ENCODE data around the gene INPP5A.

The INPP5A gene

GRCh38 chr10:132506711-132507408 is 30.7 kb upstream of the INPP5A start:
- H3K27ac ChIP-seq (ENCODE audit: low read length) = no peak overlapping the region
- H3K4me2 ChIP-seq (ENCODE audit: low read depth, low read length) = no peak overlapping the region
- no peak overlapping the region for H3K4me3 ChIP-seq (ENCODE audit: low read length)
- H3K36me3 ChIP-seq (replicated peaks; ENCODE audit: insufficient read depth, low read length) = no peaks in the 10 kb centered on the region
- H3K4me1 ChIP-seq (ENCODE audit: low read length) = no peaks in the 10 kb centered on the region
- no peaks in the 10 kb centered on the region for H4K20me1 ChIP-seq (ENCODE audit: insufficient read depth, low read length)
- no peaks in the 10 kb centered on the region for H3K79me2 ChIP-seq (ENCODE audit: low read length)
- peaks cover 47% of the 10 kb centered on the region for H3K27me3 ChIP-seq (replicated peaks; ENCODE audit: insufficient read depth, low read length)
- no peak overlapping the region for H2AFZ ChIP-seq (ENCODE audit: low read length)
- H3K9me3 ChIP-seq (replicated peaks; ENCODE audit: insufficient read depth, low read length) = no peaks in the 10 kb centered on the region
- no peak overlapping the region for H3K9ac ChIP-seq (ENCODE audit: low read length)
- TF ChIP-seq, protein P1, sequence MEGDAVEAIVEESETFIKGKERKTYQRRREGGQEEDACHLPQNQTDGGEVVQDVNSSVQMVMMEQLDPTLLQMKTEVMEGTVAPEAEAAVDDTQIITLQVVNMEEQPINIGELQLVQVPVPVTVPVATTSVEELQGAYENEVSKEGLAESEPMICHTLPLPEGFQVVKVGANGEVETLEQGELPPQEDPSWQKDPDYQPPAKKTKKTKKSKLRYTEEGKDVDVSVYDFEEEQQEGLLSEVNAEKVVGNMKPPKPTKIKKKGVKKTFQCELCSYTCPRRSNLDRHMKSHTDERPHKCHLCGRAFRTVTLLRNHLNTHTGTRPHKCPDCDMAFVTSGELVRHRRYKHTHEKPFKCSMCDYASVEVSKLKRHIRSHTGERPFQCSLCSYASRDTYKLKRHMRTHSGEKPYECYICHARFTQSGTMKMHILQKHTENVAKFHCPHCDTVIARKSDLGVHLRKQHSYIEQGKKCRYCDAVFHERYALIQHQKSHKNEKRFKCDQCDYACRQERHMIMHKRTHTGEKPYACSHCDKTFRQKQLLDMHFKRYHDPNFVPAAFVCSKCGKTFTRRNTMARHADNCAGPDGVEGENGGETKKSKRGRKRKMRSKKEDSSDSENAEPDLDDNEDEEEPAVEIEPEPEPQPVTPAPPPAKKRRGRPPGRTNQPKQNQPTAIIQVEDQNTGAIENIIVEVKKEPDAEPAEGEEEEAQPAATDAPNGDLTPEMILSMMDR (IDR thresholded peaks at IDR 0.05; ENCODE audit: low read length) = no peak
- TF ChIP-seq EZH2phosphoT487 (IDR thresholded peaks at IDR 0.05; ENCODE audit: low read length) (no peak), EZH2 (optimal IDR thresholded peaks at IDR 0.05; ENCODE audit: low read depth, low read length) (no peak)
- no peak for DNase-seq
- H3K9me2 ChIP-seq (replicated peaks; ENCODE audit: insufficient read depth, low read length) = no peaks in the 10 kb centered on the region
- no peaks in the 10 kb centered on the region for H3F3A ChIP-seq (ENCODE audit: insufficient read depth, low read length)

DNA sequence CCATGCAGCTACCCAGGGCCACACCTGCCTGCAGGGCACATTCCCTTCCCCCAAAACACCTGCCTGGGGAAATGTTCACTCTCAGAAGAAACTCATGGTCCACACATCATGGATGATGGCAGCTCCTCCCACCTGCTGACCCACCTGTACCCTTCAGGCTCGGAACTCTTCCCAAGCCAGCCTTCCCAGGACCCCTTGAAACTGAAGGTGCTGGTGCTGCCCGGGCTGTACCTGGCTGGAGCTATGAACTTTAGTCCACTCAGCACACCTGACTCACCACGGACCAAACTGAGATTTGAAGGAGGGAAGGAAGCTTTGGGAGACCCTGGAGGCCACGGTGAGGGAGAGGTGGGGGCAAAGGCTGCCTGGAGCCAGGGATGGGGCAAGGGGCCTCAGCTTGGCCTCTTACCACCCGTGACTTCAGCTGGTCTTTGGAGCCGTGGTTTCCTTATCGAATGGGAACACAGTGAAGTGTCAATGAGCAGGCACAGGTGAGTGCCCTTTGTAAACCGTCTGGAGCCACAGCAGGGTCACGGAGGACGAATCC is 30.1 kb upstream of the INPP5A start:
- TF ChIP-seq, protein P1 (IDR thresholded peaks at IDR 0.05; ENCODE audit: low read length) = no peak
- TF ChIP-seq EZH2phosphoT487 (IDR thresholded peaks at IDR 0.05; ENCODE audit: low read length) (no peak), EZH2 (optimal IDR thresholded peaks at IDR 0.05; ENCODE audit: low read depth, low read length) (no peak)
- H3K36me3 ChIP-seq (replicated peaks; ENCODE audit: insufficient read depth, low read length) = no peaks in the 10 kb centered on the region
- H3K9me2 ChIP-seq (replicated peaks; ENCODE audit: insufficient read depth, low read length) = no peaks in the 10 kb centered on the region
- no peaks in the 10 kb centered on the region for H3K9me3 ChIP-seq (replicated peaks; ENCODE audit: insufficient read depth, low read length)
- H3K4me2 ChIP-seq (ENCODE audit: low read depth, low read length) = no peak overlapping the region
- H3K27me3 ChIP-seq (replicated peaks; ENCODE audit: insufficient read depth, low read length) = peaks cover 46% of the 10 kb centered on the region
- H3K4me3 ChIP-seq (ENCODE audit: low read length) = no peak overlapping the region
- no peak overlapping the region for H3K27ac ChIP-seq (ENCODE audit: low read length)
- no peak overlapping the region for H2AFZ ChIP-seq (ENCODE audit: low read length)
- DNase-seq = no peak
- no peaks in the 10 kb centered on the region for H3F3A ChIP-seq (ENCODE audit: insufficient read depth, low read length)
- H3K4me1 ChIP-seq (ENCODE audit: low read length) = no peaks in the 10 kb centered on the region
- H4K20me1 ChIP-seq (ENCODE audit: insufficient read depth, low read length) = no peaks in the 10 kb centered on the region
- H3K79me2 ChIP-seq (ENCODE audit: low read length) = no peaks in the 10 kb centered on the region
- H3K9ac ChIP-seq (ENCODE audit: low read length) = no peak overlapping the region

DNA sequence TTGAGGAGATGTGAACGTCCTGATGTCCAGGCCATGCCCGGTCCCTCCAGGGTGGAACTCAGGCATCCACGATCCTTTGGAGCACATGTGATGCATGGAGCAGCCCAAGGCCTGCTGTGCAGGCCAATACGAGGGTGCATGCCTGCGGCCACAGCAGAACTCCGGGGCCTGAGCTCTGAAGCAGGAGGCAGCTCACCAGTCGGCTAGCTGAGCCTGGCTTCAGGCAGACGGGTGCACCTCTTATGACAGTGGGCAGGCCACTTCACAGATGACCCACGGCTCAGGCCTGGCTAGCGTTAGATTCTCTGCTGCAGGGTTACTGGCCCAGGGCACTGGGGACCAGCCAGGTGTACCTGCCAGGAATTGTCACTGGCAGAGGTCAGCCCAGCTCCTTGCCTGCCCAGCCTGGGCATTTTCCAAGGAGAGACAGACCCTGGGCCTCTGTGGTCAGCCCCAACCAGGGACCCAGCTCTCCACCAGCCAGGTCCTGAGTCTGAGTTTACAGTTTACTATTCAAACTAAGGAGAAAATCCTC is 29.6 kb upstream of the INPP5A start:
- Histone ChIP-seq H3K9me3 (replicated peaks; ENCODE audit: insufficient read depth, low read length) (no peaks in the 10 kb centered on the region), H3K9ac (ENCODE audit: low read length) (no peak overlapping the region), H3K9me2 (replicated peaks; ENCODE audit: insufficient read depth, low read length) (no peaks in the 10 kb centered on the region), H3K4me2 (ENCODE audit: low read depth, low read length) (no peak overlapping the region), H3K79me2 (ENCODE audit: low read length) (no peaks in the 10 kb centered on the region), H3K4me1 (ENCODE audit: low read length) (no peaks in the 10 kb centered on the region), H3K27me3 (replicated peaks; ENCODE audit: insufficient read depth, low read length) (peaks cover 43% of the 10 kb centered on the region), H3K36me3 (replicated peaks; ENCODE audit: insufficient read depth, low read length) (no peaks in the 10 kb centered on the region), H3K4me3 (ENCODE audit: low read length) (no peak overlapping the region), H4K20me1 (ENCODE audit: insufficient read depth, low read length) (no peaks in the 10 kb centered on the region), H3F3A (ENCODE audit: insufficient read depth, low read length) (no peaks in the 10 kb centered on the region), H3K27ac (ENCODE audit: low read length) (no peak overlapping the region), H2AFZ (ENCODE audit: low read length) (no peak overlapping the region)
- DNase-seq = no peak
- TF ChIP-seq EZH2phosphoT487 (IDR thresholded peaks at IDR 0.05; ENCODE audit: low read length) (no peak), EZH2 (optimal IDR thresholded peaks at IDR 0.05; ENCODE audit: low read depth, low read length) (no peak)
- TF ChIP-seq, protein P1 (IDR thresholded peaks at IDR 0.05; ENCODE audit: low read length) = no peak
